ENCODE data around the gene C16orf90. TPM values are rescaled to one million over a fixed set of nuclear protein-coding genes. Genes with fewer than 3 reads are reported as not detected.

C16orf90 gene
- total and polyA plus RNA-seq, 2 experiments from 2014 or later, result not detected

GRCh38 chr16:3484318-3485096, 10.8 kb downstream of the C16orf90 start:
- no peak for TF ChIP-seq EZH2 (IDR thresholded peaks at IDR 0.05; ENCODE audit: borderline replicate concordance)
- no peak for TF ChIP-seq EZH2phosphoT487 (IDR thresholded peaks at IDR 0.05; ENCODE audit: low read depth, severe bottlenecking, unreplicated experiment)
- TF ChIP-seq CTCF (IDR thresholded peaks at IDR 0.05; ENCODE audit: poor library complexity), result no peak
- Histone ChIP-seq H2AFZ (no peak overlapping the region), H3K27ac (no peak overlapping the region), H3K4me2 (no peak overlapping the region), H3K4me1 (ENCODE audit: insufficient read depth) (no peaks in the 10 kb centered on the region), H3K27me3 (no peaks in the 10 kb centered on the region), H3K9me2 (replicated peaks; ENCODE audit: insufficient read depth) (no peaks in the 10 kb centered on the region), H3K36me3 (replicated peaks; ENCODE audit: insufficient read depth, low read depth) (no peaks in the 10 kb centered on the region), H4K20me1 (ENCODE audit: insufficient read depth, poor library complexity, severe bottlenecking) (no peaks in the 10 kb centered on the region), H3K9me3 (ENCODE audit: low read depth) (no peaks in the 10 kb centered on the region), H3K79me2 (peaks cover 22% of the 10 kb centered on the region), H3K4me3 (no peak overlapping the region)
- DNase-seq (ENCODE audit: low spot score), result no peak
- WGBS (ENCODE audit: low lambda C conversion rate, missing lambda C conversion rate), result 93% methylated on average over 30 of the region's 30 CpGs

GRCh38 chr16:3482659-3483241, 12.5 kb downstream of the C16orf90 start:
- Histone ChIP-seq H3K4me2 (no peak overlapping the region), H3K4me1 (ENCODE audit: insufficient read depth) (no peaks in the 10 kb centered on the region), H3K9me2 (replicated peaks; ENCODE audit: insufficient read depth) (no peaks in the 10 kb centered on the region), H3K9me3 (ENCODE audit: low read depth) (no peaks in the 10 kb centered on the region), H3K4me3 (no peak overlapping the region), H4K20me1 (ENCODE audit: insufficient read depth, poor library complexity, severe bottlenecking) (peaks cover 11% of the 10 kb centered on the region), H3K79me2 (peaks cover 40% of the 10 kb centered on the region), H2AFZ (no peak overlapping the region), H3K36me3 (replicated peaks; ENCODE audit: insufficient read depth, low read depth) (no peaks in the 10 kb centered on the region), H3K27me3 (no peaks in the 10 kb centered on the region), H3K27ac (no peak overlapping the region)
- 96% methylated on average over 18 of the region's 18 CpGs for WGBS (ENCODE audit: low lambda C conversion rate, missing lambda C conversion rate)
- no peak for DNase-seq (ENCODE audit: low spot score)
- no peak for TF ChIP-seq EZH2 (IDR thresholded peaks at IDR 0.05; ENCODE audit: borderline replicate concordance)
- TF ChIP-seq CTCF (IDR thresholded peaks at IDR 0.05; ENCODE audit: poor library complexity), result no peak
- TF ChIP-seq EZH2phosphoT487 (IDR thresholded peaks at IDR 0.05; ENCODE audit: low read depth, severe bottlenecking, unreplicated experiment), result no peak

GRCh38 chr16:3481696-3482658, 13.3 kb downstream of the C16orf90 start:
- WGBS (ENCODE audit: low lambda C conversion rate, missing lambda C conversion rate), result 90% methylated on average over 31 of the region's 32 CpGs
- no peaks in the 10 kb centered on the region for H3K4me1 ChIP-seq (ENCODE audit: insufficient read depth)
- no peak for DNase-seq (ENCODE audit: low spot score)
- H3K4me2 ChIP-seq, result no peak overlapping the region
- peaks cover 48% of the 10 kb centered on the region for H3K79me2 ChIP-seq
- H3K36me3 ChIP-seq (replicated peaks; ENCODE audit: insufficient read depth, low read depth), result no peaks in the 10 kb centered on the region
- peaks cover 15% of the 10 kb centered on the region for H4K20me1 ChIP-seq (ENCODE audit: insufficient read depth, poor library complexity, severe bottlenecking)
- no peak overlapping the region for H3K27ac ChIP-seq
- TF ChIP-seq EZH2phosphoT487 (IDR thresholded peaks at IDR 0.05; ENCODE audit: low read depth, severe bottlenecking, unreplicated experiment), result no peak
- TF ChIP-seq EZH2 (IDR thresholded peaks at IDR 0.05; ENCODE audit: borderline replicate concordance), result no peak
- TF ChIP-seq CTCF (IDR thresholded peaks at IDR 0.05; ENCODE audit: poor library complexity), result no peak
- no peaks in the 10 kb centered on the region for H3K27me3 ChIP-seq
- H3K9me3 ChIP-seq (ENCODE audit: low read depth), result no peaks in the 10 kb centered on the region
- H2AFZ ChIP-seq, result no peak overlapping the region
- H3K9me2 ChIP-seq (replicated peaks; ENCODE audit: insufficient read depth), result no peaks in the 10 kb centered on the region
- H3K4me3 ChIP-seq, result no peak overlapping the region
